ENCODE data around the gene RPLP1. TPM values are rescaled to one million over a fixed set of nuclear protein-coding genes. Genes with fewer than 3 reads are reported as not detected.

RPLP1 gene
- total and polyA plus RNA-seq, 2 of the 8 experiments (the other 6 are each of a cell fraction or from before 2014, with no cell fraction given) = 2,089 to 4,387 TPM

- TF ChIP-seq CHD7 (IDR thresholded peaks at IDR 0.05; ENCODE audit: insufficient replicate concordance, low read length) (no peak), JUND (IDR thresholded peaks at IDR 0.05; ENCODE audit: low read length) (no peak)
Observed at GRCh38 chr15:69462493-69463181, 10.0 kb downstream of the RPLP1 start (continued).

Data from H1 (cell line).